Kidney (tissue), 14 donors: ENCODE data around the gene ROR1. TPM values are rescaled to one million over a fixed set of nuclear protein-coding genes. Genes with fewer than 3 reads are reported as not detected.

Source experiments
- DNase-seq, 5 donors: peaks; one replicate each; pipeline ENCODE4 v3.0.0-alpha.2; 2013 to 2020
- FAIRE-seq: peaks from 2 replicates; lab custom pipeline; 2012; peaks lifted over from hg19 to GRCh38; lab: Jason Lieb, UNC
- H3K27ac ChIP-seq, 2 donors: one replicate each; pipeline ENCODE4 v1.7.0; 2013; ENCODE audit warnings: low read depth in 2 of 2, low read length in 2 of 2, inconsistent platforms in 1 of 2
- H3K27me3 ChIP-seq: one replicate; pipeline ENCODE4 v1.7.1; 2013; ENCODE audit warnings: low read length, inconsistent platforms; ENCODE audit not compliant: control insufficient read depth, insufficient read depth
- H3K36me3 ChIP-seq, 3 donors: one replicate each; pipeline versions ENCODE4 v1.7.0 to v1.7.1; 2013; ENCODE audit warnings: low read length in 3 of 3, control low read depth in 1 of 3, inconsistent platforms in 1 of 3; ENCODE audit not compliant: insufficient read depth in 3 of 3, control insufficient read depth in 2 of 3
- H3K4me1 ChIP-seq, 3 donors: one replicate each; pipeline versions ENCODE4 v1.7.0 to v1.7.1; 2013; ENCODE audit warnings: low read length in 3 of 3, inconsistent platforms in 1 of 3, low read depth in 1 of 3; ENCODE audit not compliant: control insufficient read depth in 2 of 3, insufficient read depth in 2 of 3
- H3K4me3 ChIP-seq, 3 donors: one replicate each; pipeline versions ENCODE4 v1.7.0 to v1.8.1; 2013; ENCODE audit warnings: low read length in 3 of 3, control low read depth in 1 of 3, inconsistent platforms in 1 of 3
- H3K9ac ChIP-seq, 3 donors: one replicate each; pipeline versions ENCODE4 v1.7.0 to v1.7.1; 2013; ENCODE audit warnings: low read length in 3 of 3, control low read depth in 1 of 3, inconsistent platforms in 1 of 3
- H3K9me3 ChIP-seq, 3 donors: one replicate each; pipeline versions ENCODE4 v1.7.0 to v1.7.1; 2013; ENCODE audit warnings: low read length in 3 of 3, control low read depth in 1 of 3, inconsistent platforms in 1 of 3; ENCODE audit not compliant: control insufficient read depth in 2 of 3, insufficient read depth in 1 of 3
- intact Hi-C: fragments of 100-400 bp; cut with DNase I; formaldehyde crosslinking; loops from one replicate; pipeline ENCODE4 v1.11.1; 2022
- polyA plus RNA-seq: library from polyadenylated mRNA; stranded (reverse); fragments of 350-450 nt; fragmentation: Illumina TruSeq; extraction: RNeasy Lipid Tissue Mini Kit (QIAGEN cat#74804); gene quantifications from one replicate; pipeline ENCODE4 v1.2.3, GENCODE V29; 2014; ENCODE audit warnings: low read depth, low replicate concordance; ENCODE audit not compliant: insufficient read depth
- total RNA-seq: library from RNA; stranded (reverse); fragmentation: NEBNext Ultra II Directional; extraction: Animal tissue kit (Norgen Biotek cat#: 25700); gene quantifications from one replicate; pipeline ENCODE4 v1.2.1, GENCODE V29; 2021
- TF ChIP-seq, protein P1 (sequence below): IDR thresholded peaks from 3 replicates; pipeline ENCODE4 v1.5.1; 2012; ENCODE audit warnings: mild to moderate bottlenecking, moderate library complexity, borderline replicate concordance; ENCODE audit not compliant: insufficient read depth; ENCODE audit errors: extremely low read depth
- donor health status: control.
- donor health status: control.
- donor health status: control.
- donor health status: control.
- donor health status: control.
- donor health status: DM: yes; HTN: yes; CAD: no.
- donor health status: Normal renal cell carcinoma (clear cell type).

Gene ROR1
- total and polyA plus RNA-seq, 2 donors from 2014 or later, result 0.77 to 8.0 TPM

GRCh38 chr1:64080941-64081562, 307.2 kb downstream of the ROR1 start:
- no peaks in the 10 kb centered on the region for H3K4me1 ChIP-seq
- no peak overlapping the region for H3K4me3 ChIP-seq
- no peaks in the 10 kb centered on the region for H3K27me3 ChIP-seq
- no peaks in the 10 kb centered on the region for H3K36me3 ChIP-seq
- DNase-seq (no peak), FAIRE-seq (no peak)
- H3K27ac ChIP-seq, result no peak overlapping the region
- H3K9me3 ChIP-seq, result no peaks in the 10 kb centered on the region
- no peak overlapping the region for H3K9ac ChIP-seq
- TF ChIP-seq, protein P1, sequence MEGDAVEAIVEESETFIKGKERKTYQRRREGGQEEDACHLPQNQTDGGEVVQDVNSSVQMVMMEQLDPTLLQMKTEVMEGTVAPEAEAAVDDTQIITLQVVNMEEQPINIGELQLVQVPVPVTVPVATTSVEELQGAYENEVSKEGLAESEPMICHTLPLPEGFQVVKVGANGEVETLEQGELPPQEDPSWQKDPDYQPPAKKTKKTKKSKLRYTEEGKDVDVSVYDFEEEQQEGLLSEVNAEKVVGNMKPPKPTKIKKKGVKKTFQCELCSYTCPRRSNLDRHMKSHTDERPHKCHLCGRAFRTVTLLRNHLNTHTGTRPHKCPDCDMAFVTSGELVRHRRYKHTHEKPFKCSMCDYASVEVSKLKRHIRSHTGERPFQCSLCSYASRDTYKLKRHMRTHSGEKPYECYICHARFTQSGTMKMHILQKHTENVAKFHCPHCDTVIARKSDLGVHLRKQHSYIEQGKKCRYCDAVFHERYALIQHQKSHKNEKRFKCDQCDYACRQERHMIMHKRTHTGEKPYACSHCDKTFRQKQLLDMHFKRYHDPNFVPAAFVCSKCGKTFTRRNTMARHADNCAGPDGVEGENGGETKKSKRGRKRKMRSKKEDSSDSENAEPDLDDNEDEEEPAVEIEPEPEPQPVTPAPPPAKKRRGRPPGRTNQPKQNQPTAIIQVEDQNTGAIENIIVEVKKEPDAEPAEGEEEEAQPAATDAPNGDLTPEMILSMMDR, result no peak
- intact Hi-C loops, result no loop called here

- no peak for FAIRE-seq
- intact Hi-C loops, result no loop called here
- no peaks in the 10 kb centered on the region for H3K9me3 ChIP-seq
- H3K9ac ChIP-seq, result no peak overlapping the region
- H3K36me3 ChIP-seq, result no peaks in the 10 kb centered on the region
- H3K27me3 ChIP-seq, result no peaks in the 10 kb centered on the region
- DNase-seq, result no peak
- H3K4me1 ChIP-seq, result no peaks in the 10 kb centered on the region
- H3K4me3 ChIP-seq, result no peak overlapping the region
- TF ChIP-seq, protein P1, result no peak
- H3K27ac ChIP-seq, result no peak overlapping the region
These were observed 308.6 kb downstream of the ROR1 start for GRCh38 chr1:64082459-64082858.

GRCh38 chr1:64084451-64084850, 310.6 kb downstream of the ROR1 start:
- intact Hi-C loops, result no loop called here
- H3K4me1 ChIP-seq, result no peaks in the 10 kb centered on the region
- H3K9ac ChIP-seq, result no peak overlapping the region
- H3K36me3 ChIP-seq, result no peaks in the 10 kb centered on the region
- DNase-seq (no peak), FAIRE-seq (no peak)
- no peaks in the 10 kb centered on the region for H3K9me3 ChIP-seq
- TF ChIP-seq, protein P1, result no peak
- no peak overlapping the region for H3K4me3 ChIP-seq
- no peaks in the 10 kb centered on the region for H3K27me3 ChIP-seq
- no peak overlapping the region for H3K27ac ChIP-seq

DNA sequence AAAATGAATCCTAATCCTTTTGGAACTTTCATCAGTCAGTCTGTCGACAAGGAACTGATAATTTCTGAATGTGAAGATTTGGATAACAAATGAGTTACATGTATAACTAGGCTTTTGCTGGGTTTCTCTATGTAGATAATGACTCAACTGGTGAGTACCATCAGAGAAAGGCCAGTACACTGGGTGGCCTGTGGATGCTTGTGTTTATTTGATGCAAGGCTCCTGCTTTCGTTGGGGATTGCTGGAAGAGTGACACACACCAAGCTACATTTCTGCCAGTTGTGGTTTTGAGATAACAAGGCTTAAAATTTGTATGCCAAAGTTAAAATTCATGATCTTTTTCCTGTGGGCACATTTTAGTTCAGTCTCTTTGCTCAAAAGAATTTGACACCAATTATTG, 314.0 kb downstream of the ROR1 start:
- TF ChIP-seq, protein P1, result no peak
- Histone ChIP-seq H3K4me1 (no peaks in the 10 kb centered on the region), H3K27ac (no peak overlapping the region), H3K27me3 (no peaks in the 10 kb centered on the region), H3K9ac (no peak overlapping the region), H3K4me3 (no peak overlapping the region), H3K9me3 (no peaks in the 10 kb centered on the region), H3K36me3 (no peaks in the 10 kb centered on the region)
- DNase-seq (no peak), FAIRE-seq (no peak)
- intact Hi-C loops, result no loop called here
